ENCODE results near the gene NGEF. TPM values are rescaled to one million over a fixed set of nuclear protein-coding genes. Genes with fewer than 3 reads are reported as not detected.

The NGEF gene
- total and polyA plus RNA-seq, 10 of the 15 experiments (the other 5 are each of a cell fraction or from before 2014, with no cell fraction given) = 0.12 TPM; not detected in 9

DNA sequence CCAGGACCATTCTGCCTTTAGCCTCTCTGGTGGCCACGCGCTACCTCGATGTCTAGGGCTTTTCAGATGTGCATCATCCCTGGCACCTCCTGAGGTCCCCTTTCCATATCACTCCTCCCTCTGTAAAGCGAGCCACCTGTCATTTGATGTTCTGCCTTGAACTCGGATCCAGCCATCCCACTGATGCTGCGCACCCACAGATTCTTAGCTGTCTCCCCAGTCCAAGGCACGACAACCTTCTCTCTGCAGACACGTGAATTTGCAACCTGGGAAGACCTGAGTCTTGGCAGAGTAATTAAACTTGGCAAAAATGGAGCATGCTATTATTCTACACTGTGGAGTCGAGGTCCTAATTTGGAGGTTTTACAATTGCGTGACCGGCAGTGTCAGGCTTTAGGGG is 61.9 kb downstream of the NGEF start (continued):
- no peak for TF ChIP-seq SMARCA5 (IDR thresholded peaks at IDR 0.05)

DNA sequence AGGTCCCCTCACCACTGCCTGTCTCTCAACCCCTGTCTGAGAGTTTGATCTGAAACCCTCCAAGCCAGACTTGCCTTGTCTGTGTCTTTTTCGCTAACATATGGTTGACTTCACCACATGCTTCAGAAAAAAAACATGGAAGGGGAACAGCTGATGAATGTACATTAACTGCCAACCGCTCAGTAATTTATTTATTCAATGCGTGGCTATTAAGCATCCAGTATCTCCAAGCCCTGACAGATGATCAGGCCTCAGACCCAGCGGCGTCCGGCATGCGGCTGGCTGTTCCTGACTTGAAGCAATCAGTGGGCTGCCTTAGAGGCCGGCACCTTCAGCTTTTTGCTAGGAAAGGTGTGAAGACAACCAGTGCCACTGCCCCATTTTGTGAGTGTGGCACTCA is 62.3 kb downstream of the NGEF start:
- Histone ChIP-seq H3K27me3 (replicated peaks in 1 of 2; ENCODE audit: control insufficient read depth in 2 of 2, insufficient read depth in 2 of 2, low read length in 1 of 2) (no peaks in the 10 kb centered on the region), H2AFZ (ENCODE audit: control insufficient read depth, low read depth, low read length) (no peak overlapping the region), H3K79me2 (ENCODE audit: control insufficient read depth, insufficient read depth, low read length) (no peaks in the 10 kb centered on the region), H3K36me3 (ENCODE audit: control insufficient read depth in 2 of 2, insufficient read depth in 2 of 2, low read length in 1 of 2) (no peaks in the 10 kb centered on the region), H3K4me1 (ENCODE audit: control insufficient read depth, insufficient read depth, low read length) (peaks cover 3% of the 10 kb centered on the region), H3K9ac (ENCODE audit: control insufficient read depth, insufficient read depth, low read length) (no peak overlapping the region), H3K9me3 (replicated peaks; ENCODE audit: control insufficient read depth, insufficient read depth, low read length) (no peaks in the 10 kb centered on the region), H3K4me2 (ENCODE audit: control insufficient read depth, insufficient read depth) (no peak overlapping the region), H3K4me3 (no peak overlapping the region), H3K27ac (ENCODE audit: control insufficient read depth, insufficient read depth) (no peak overlapping the region), H4K20me1 (ENCODE audit: control insufficient read depth, insufficient read depth) (no peaks in the 10 kb centered on the region)
- SMC1A ChIA-PET (ENCODE audit: uncharacterized antibody, unreplicated experiment) = no interaction called here
- CTCF ChIA-PET = no interaction called here
- POLR2A ChIA-PET = no interaction called here
- no peak for DNase-seq (ENCODE audit: low read depth, low spot score)
- intact Hi-C loops (cut with micrococcal nuclease; ENCODE audit: unreplicated experiment) (no loop called here), in situ Hi-C loops (cut with MboI) (no loop called here)
- BruUV-seq (replicated peaks) = no TSS peak
- 87% methylated on average over 8 of the region's 8 CpGs for WGBS (ENCODE audit: insufficient coverage, insufficient replicate concordance, low lambda C conversion rate, missing lambda C conversion rate)
- no peak for ATAC-seq
- TF ChIP-seq RAD21 (IDR thresholded peaks at IDR 0.05; ENCODE audit: insufficient read depth, low read depth, low read length) (no peak), ETV6 (conservative IDR thresholded peaks at IDR 0.05 in 1 of 2, IDR thresholded peaks at IDR 0.05 in 1 of 2; ENCODE audit: borderline replicate concordance in 1 of 2, low read depth in 1 of 2) (no peak), ZNF274 (IDR thresholded peaks at IDR 0.05; ENCODE audit: insufficient read depth, insufficient read length) (no peak), CBX5 (IDR thresholded peaks at IDR 0.05; ENCODE audit: low read depth) (no peak), CHD2 (IDR thresholded peaks at IDR 0.05; ENCODE audit: borderline replicate concordance, low read depth, low read length) (no peak), NFXL1 (IDR thresholded peaks at IDR 0.05; ENCODE audit: borderline replicate concordance) (no peak), CHD1 (IDR thresholded peaks at IDR 0.05; ENCODE audit: low read depth, low read length) (no peak), EZH2 (IDR thresholded peaks at IDR 0.05; ENCODE audit: borderline replicate concordance, control insufficient read depth, low read depth, low read length) (no peak)
- TF ChIP-seq, protein P1, sequence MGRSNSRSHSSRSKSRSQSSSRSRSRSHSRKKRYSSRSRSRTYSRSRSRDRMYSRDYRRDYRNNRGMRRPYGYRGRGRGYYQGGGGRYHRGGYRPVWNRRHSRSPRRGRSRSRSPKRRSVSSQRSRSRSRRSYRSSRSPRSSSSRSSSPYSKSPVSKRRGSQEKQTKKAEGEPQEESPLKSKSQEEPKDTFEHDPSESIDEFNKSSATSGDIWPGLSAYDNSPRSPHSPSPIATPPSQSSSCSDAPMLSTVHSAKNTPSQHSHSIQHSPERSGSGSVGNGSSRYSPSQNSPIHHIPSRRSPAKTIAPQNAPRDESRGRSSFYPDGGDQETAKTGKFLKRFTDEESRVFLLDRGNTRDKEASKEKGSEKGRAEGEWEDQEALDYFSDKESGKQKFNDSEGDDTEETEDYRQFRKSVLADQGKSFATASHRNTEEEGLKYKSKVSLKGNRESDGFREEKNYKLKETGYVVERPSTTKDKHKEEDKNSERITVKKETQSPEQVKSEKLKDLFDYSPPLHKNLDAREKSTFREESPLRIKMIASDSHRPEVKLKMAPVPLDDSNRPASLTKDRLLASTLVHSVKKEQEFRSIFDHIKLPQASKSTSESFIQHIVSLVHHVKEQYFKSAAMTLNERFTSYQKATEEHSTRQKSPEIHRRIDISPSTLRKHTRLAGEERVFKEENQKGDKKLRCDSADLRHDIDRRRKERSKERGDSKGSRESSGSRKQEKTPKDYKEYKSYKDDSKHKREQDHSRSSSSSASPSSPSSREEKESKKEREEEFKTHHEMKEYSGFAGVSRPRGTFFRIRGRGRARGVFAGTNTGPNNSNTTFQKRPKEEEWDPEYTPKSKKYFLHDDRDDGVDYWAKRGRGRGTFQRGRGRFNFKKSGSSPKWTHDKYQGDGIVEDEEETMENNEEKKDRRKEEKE (IDR thresholded peaks at IDR 0.05) = no peak
- RAD21 ChIA-PET (ENCODE audit: unreplicated experiment) = no interaction called here
- no peak for FAIRE-seq
